ENCODE data around the gene TANGO6. TPM values are rescaled to one million over a fixed set of nuclear protein-coding genes. Genes with fewer than 3 reads are reported as not detected.

Gene TANGO6
- total RNA-seq, 1 donor from 2014 or later = 12.5 TPM

GRCh38 chr16:69111876-69112230, 268.5 kb downstream of the TANGO6 start:
- H3K27me3 ChIP-seq (ENCODE audit: control insufficient read depth in 3 of 3, insufficient read depth in 3 of 3, low read length in 3 of 3) = peaks cover 3 to 17% (median 4%) of the 10 kb centered on the region in 3 donors
- H3K36me3 ChIP-seq (ENCODE audit: control insufficient read depth in 3 of 3, insufficient read depth in 3 of 3, low read length in 3 of 3) = peaks cover 23 to 42% (median 39%) of the 10 kb centered on the region in 3 donors
- no peak overlapping the region for H3K27ac ChIP-seq (ENCODE audit: low read depth, low read length)
- no peaks in the 10 kb centered on the region for H3K9me3 ChIP-seq (ENCODE audit: control insufficient read depth in 3 of 3, low read length in 3 of 3)
- H3K4me3 ChIP-seq (ENCODE audit: low read length in 3 of 3) = no peak overlapping the region
- no peak overlapping the region for H3K9ac ChIP-seq (ENCODE audit: low read depth in 1 of 3, low read length in 3 of 3)
- peaks cover 28 to 38% (median 34%) of the 10 kb centered on the region in 3 donors for H3K4me1 ChIP-seq (ENCODE audit: control insufficient read depth in 3 of 3, insufficient read depth in 3 of 3, low read length in 3 of 3)

GRCh38 chr16:69112285-69113129, 269.2 kb downstream of the TANGO6 start:
- no peak overlapping the region for H3K4me3 ChIP-seq (ENCODE audit: low read length in 3 of 3)
- H3K9ac ChIP-seq (ENCODE audit: low read depth in 1 of 3, low read length in 3 of 3) = no peak overlapping the region
- no peaks in the 10 kb centered on the region for H3K9me3 ChIP-seq (ENCODE audit: control insufficient read depth in 3 of 3, low read length in 3 of 3)
- peaks cover 26 to 42% (median 39%) of the 10 kb centered on the region in 3 donors for H3K36me3 ChIP-seq (ENCODE audit: control insufficient read depth in 3 of 3, insufficient read depth in 3 of 3, low read length in 3 of 3)
- peaks cover 25 to 35% (median 30%) of the 10 kb centered on the region in 3 donors for H3K4me1 ChIP-seq (ENCODE audit: control insufficient read depth in 3 of 3, insufficient read depth in 3 of 3, low read length in 3 of 3)
- H3K27ac ChIP-seq (ENCODE audit: low read depth, low read length) = no peak overlapping the region
- peaks cover 3 to 17% (median 4%) of the 10 kb centered on the region in 3 donors for H3K27me3 ChIP-seq (ENCODE audit: control insufficient read depth in 3 of 3, insufficient read depth in 3 of 3, low read length in 3 of 3)

- peaks cover 29 to 46% (median 45%) of the 10 kb centered on the region in 3 donors for H3K36me3 ChIP-seq (ENCODE audit: control insufficient read depth in 3 of 3, insufficient read depth in 3 of 3, low read length in 3 of 3)
- peaks cover 3 to 12% (median 4%) of the 10 kb centered on the region in 3 donors for H3K27me3 ChIP-seq (ENCODE audit: control insufficient read depth in 3 of 3, insufficient read depth in 3 of 3, low read length in 3 of 3)
- no peak overlapping the region for H3K4me3 ChIP-seq (ENCODE audit: low read length in 3 of 3)
- no peak overlapping the region for H3K27ac ChIP-seq (ENCODE audit: low read depth, low read length)
- no peak overlapping the region for H3K9ac ChIP-seq (ENCODE audit: low read depth in 1 of 3, low read length in 3 of 3)
- H3K9me3 ChIP-seq (ENCODE audit: control insufficient read depth in 3 of 3, low read length in 3 of 3) = no peaks in the 10 kb centered on the region
- H3K4me1 ChIP-seq (ENCODE audit: control insufficient read depth in 3 of 3, insufficient read depth in 3 of 3, low read length in 3 of 3) = peaks cover 20 to 28% (median 27%) of the 10 kb centered on the region in 3 donors
Observed at GRCh38 chr16:69113216-69113615, 269.9 kb downstream of the TANGO6 start.

GRCh38 chr16:69114346-69114975, 271.1 kb downstream of the TANGO6 start:
- Histone ChIP-seq H3K4me1 (ENCODE audit: control insufficient read depth in 3 of 3, insufficient read depth in 3 of 3, low read length in 3 of 3) (peaks cover 22 to 33% (median 29%) of the 10 kb centered on the region in 3 donors), H3K27me3 (ENCODE audit: control insufficient read depth in 3 of 3, insufficient read depth in 3 of 3, low read length in 3 of 3) (peaks cover 0 to 4% (median 2%) of the 10 kb centered on the region in 3 donors), H3K9me3 (ENCODE audit: control insufficient read depth in 3 of 3, low read length in 3 of 3) (no peaks in the 10 kb centered on the region), H3K36me3 (ENCODE audit: control insufficient read depth in 3 of 3, insufficient read depth in 3 of 3, low read length in 3 of 3) (peaks cover 38 to 53% (median 49%) of the 10 kb centered on the region in 3 donors), H3K27ac (ENCODE audit: low read depth, low read length) (no peak overlapping the region), H3K9ac (ENCODE audit: low read depth in 1 of 3, low read length in 3 of 3) (no peak overlapping the region), H3K4me3 (ENCODE audit: low read length in 3 of 3) (no peak overlapping the region)

- Histone ChIP-seq H3K4me3 (ENCODE audit: low read length in 3 of 3) (no peak overlapping the region), H3K9ac (ENCODE audit: low read depth in 1 of 3, low read length in 3 of 3) (no peak overlapping the region), H3K9me3 (ENCODE audit: control insufficient read depth in 3 of 3, low read length in 3 of 3) (no peaks in the 10 kb centered on the region), H3K4me1 (ENCODE audit: control insufficient read depth in 3 of 3, insufficient read depth in 3 of 3, low read length in 3 of 3) (peaks cover 22 to 34% (median 33%) of the 10 kb centered on the region in 3 donors), H3K36me3 (ENCODE audit: control insufficient read depth in 3 of 3, insufficient read depth in 3 of 3, low read length in 3 of 3) (peaks cover 41 to 52% (median 47%) of the 10 kb centered on the region in 3 donors), H3K27ac (ENCODE audit: low read depth, low read length) (no peak overlapping the region), H3K27me3 (ENCODE audit: control insufficient read depth in 3 of 3, insufficient read depth in 3 of 3, low read length in 3 of 3) (no peaks in the 10 kb centered on the region)
Observed at GRCh38 chr16:69114976-69115355, 271.6 kb downstream of the TANGO6 start.

- no peak overlapping the region for H3K27ac ChIP-seq (ENCODE audit: low read depth, low read length)
- no peak overlapping the region for H3K9ac ChIP-seq (ENCODE audit: low read depth in 1 of 3, low read length in 3 of 3)
- no peak overlapping the region for H3K4me3 ChIP-seq (ENCODE audit: low read length in 3 of 3)
- peaks cover 22 to 34% (median 33%) of the 10 kb centered on the region in 3 donors for H3K4me1 ChIP-seq (ENCODE audit: control insufficient read depth in 3 of 3, insufficient read depth in 3 of 3, low read length in 3 of 3)
- peaks cover 44 to 53% (median 50%) of the 10 kb centered on the region in 3 donors for H3K36me3 ChIP-seq (ENCODE audit: control insufficient read depth in 3 of 3, insufficient read depth in 3 of 3, low read length in 3 of 3)
- no peaks in the 10 kb centered on the region for H3K9me3 ChIP-seq (ENCODE audit: control insufficient read depth in 3 of 3, low read length in 3 of 3)
- no peaks in the 10 kb centered on the region for H3K27me3 ChIP-seq (ENCODE audit: control insufficient read depth in 3 of 3, insufficient read depth in 3 of 3, low read length in 3 of 3)
Observed at GRCh38 chr16:69115361-69115760, 272.0 kb downstream of the TANGO6 start.

GRCh38 chr16:69115837-69116236, 272.5 kb downstream of the TANGO6 start:
- Histone ChIP-seq H3K27me3 (ENCODE audit: control insufficient read depth in 3 of 3, insufficient read depth in 3 of 3, low read length in 3 of 3) (no peaks in the 10 kb centered on the region), H3K4me3 (ENCODE audit: low read length in 3 of 3) (no peak overlapping the region), H3K9me3 (ENCODE audit: control insufficient read depth in 3 of 3, low read length in 3 of 3) (no peaks in the 10 kb centered on the region), H3K27ac (ENCODE audit: low read depth, low read length) (no peak overlapping the region), H3K36me3 (ENCODE audit: control insufficient read depth in 3 of 3, insufficient read depth in 3 of 3, low read length in 3 of 3) (peaks cover 46 to 54% (median 49%) of the 10 kb centered on the region in 3 donors), H3K4me1 (ENCODE audit: control insufficient read depth in 3 of 3, insufficient read depth in 3 of 3, low read length in 3 of 3) (peaks cover 22 to 34% (median 33%) of the 10 kb centered on the region in 3 donors), H3K9ac (ENCODE audit: low read depth in 1 of 3, low read length in 3 of 3) (no peak overlapping the region)

- Histone ChIP-seq H3K27ac (ENCODE audit: low read depth, low read length) (no peak overlapping the region), H3K9me3 (ENCODE audit: control insufficient read depth in 3 of 3, low read length in 3 of 3) (no peaks in the 10 kb centered on the region), H3K27me3 (ENCODE audit: control insufficient read depth in 3 of 3, insufficient read depth in 3 of 3, low read length in 3 of 3) (no peaks in the 10 kb centered on the region), H3K36me3 (ENCODE audit: control insufficient read depth in 3 of 3, insufficient read depth in 3 of 3, low read length in 3 of 3) (peaks cover 49 to 59% (median 51%) of the 10 kb centered on the region in 3 donors), H3K4me3 (ENCODE audit: low read length in 3 of 3) (no peak overlapping the region), H3K9ac (ENCODE audit: low read depth in 1 of 3, low read length in 3 of 3) (no peak overlapping the region), H3K4me1 (ENCODE audit: control insufficient read depth in 3 of 3, insufficient read depth in 3 of 3, low read length in 3 of 3) (peaks cover 22 to 34% (median 33%) of the 10 kb centered on the region in 3 donors)
Observed at GRCh38 chr16:69116256-69116875, 273.0 kb downstream of the TANGO6 start.

- Histone ChIP-seq H3K27me3 (ENCODE audit: control insufficient read depth in 3 of 3, insufficient read depth in 3 of 3, low read length in 3 of 3) (no peaks in the 10 kb centered on the region), H3K4me1 (ENCODE audit: control insufficient read depth in 3 of 3, insufficient read depth in 3 of 3, low read length in 3 of 3) (peaks cover 22 to 30% (median 30%) of the 10 kb centered on the region in 3 donors), H3K27ac (ENCODE audit: low read depth, low read length) (no peak overlapping the region), H3K4me3 (ENCODE audit: low read length in 3 of 3) (no peak overlapping the region), H3K9me3 (ENCODE audit: control insufficient read depth in 3 of 3, low read length in 3 of 3) (no peaks in the 10 kb centered on the region), H3K36me3 (ENCODE audit: control insufficient read depth in 3 of 3, insufficient read depth in 3 of 3, low read length in 3 of 3) (peaks cover 49 to 59% (median 50%) of the 10 kb centered on the region in 3 donors), H3K9ac (ENCODE audit: low read depth in 1 of 3, low read length in 3 of 3) (no peak overlapping the region)
Observed at GRCh38 chr16:69116906-69117305, 273.6 kb downstream of the TANGO6 start.
